SK-N-SH (cell line): Measurements from ENCODE around the gene RBM7.

Experiments
- CHD2 ChIP-seq: fragments of 150-350 bp; IDR thresholded peaks from 2 replicates; pipeline ENCODE4 v1.6.1; 2018; ENCODE audit warnings: low read length; ENCODE audit not compliant: partially characterized antibody
- EZH2phosphoT487 ChIP-seq: fragments of 200-600 bp; sonication (generic); IDR thresholded peaks from 2 replicates; pipeline ENCODE4 v1.6.1; 2017; ENCODE audit warnings: low read depth, mixed run types, mild to moderate bottlenecking, antibody characterized with exemption, moderate library complexity, borderline replicate concordance
- GABPA ChIP-seq: IDR thresholded peaks from 2 replicates; pipeline ENCODE4 v1.4.0; 2012; ENCODE audit warnings: low read depth, mild to moderate bottlenecking
- POLR2AphosphoS5 ChIP-seq: IDR thresholded peaks from 2 replicates; pipeline ENCODE4 v1.6.1; 2012; ENCODE audit warnings: low read depth, low read length
- RFX5 ChIP-seq: IDR thresholded peaks from 2 replicates; pipeline ENCODE4 v1.6.1; 2012; ENCODE audit warnings: mild to moderate bottlenecking, improper control_type of control experiment, low read length
- SIN3A ChIP-seq: IDR thresholded peaks from 2 replicates; pipeline ENCODE4 v1.6.1; 2012; ENCODE audit warnings: low read depth, mild to moderate bottlenecking, low read length, moderate library complexity, borderline replicate concordance
- TAF1 ChIP-seq: IDR thresholded peaks from 2 replicates; pipeline ENCODE4 v1.6.1; 2012; ENCODE audit warnings: low read depth, mild to moderate bottlenecking, low read length, moderate library complexity, borderline replicate concordance
- TF ChIP-seq, protein P1 (sequence below): IDR thresholded peaks from 2 replicates; pipeline ENCODE4 v1.6.1; 2012; ENCODE audit warnings: mild to moderate bottlenecking, low read depth, low read length, moderate library complexity
- TF ChIP-seq, protein P2 (sequence below): IDR thresholded peaks from 2 replicates; pipeline ENCODE4 v1.4.0; 2012; ENCODE audit warnings: low read depth, borderline replicate concordance
- TF ChIP-seq, protein P3 (sequence below): fragments of 200-600 bp; sonication (generic); IDR thresholded peaks from 2 replicates; pipeline ENCODE4 v1.6.1; 2017; ENCODE audit warnings: antibody characterized with exemption, mild to moderate bottlenecking, moderate library complexity
- TF ChIP-seq, protein P4 (sequence below): IDR thresholded peaks from 2 replicates; pipeline ENCODE4 v1.4.0; 2012; ENCODE audit warnings: low read depth, borderline replicate concordance

DNA sequence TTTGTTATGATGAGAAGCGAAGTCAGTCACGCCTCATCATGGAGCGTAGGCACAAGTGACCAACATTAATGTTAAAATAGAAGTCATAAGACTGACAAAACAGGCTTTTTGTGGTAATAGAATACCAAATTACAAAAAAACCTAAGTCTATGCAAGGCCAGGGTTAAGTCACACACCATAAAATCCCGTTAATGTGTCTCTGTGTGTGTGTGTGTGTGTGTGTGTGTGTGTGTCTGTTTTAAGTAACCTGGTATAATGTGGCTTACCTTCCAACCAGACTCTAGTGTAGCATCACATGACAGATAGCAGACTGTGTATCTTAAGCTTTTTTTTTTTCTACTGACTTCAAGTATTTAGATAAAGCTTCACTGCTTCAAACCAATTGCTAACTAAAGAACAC is 38.1 kb upstream of the RBM7 start:
- TF ChIP-seq, protein P1, sequence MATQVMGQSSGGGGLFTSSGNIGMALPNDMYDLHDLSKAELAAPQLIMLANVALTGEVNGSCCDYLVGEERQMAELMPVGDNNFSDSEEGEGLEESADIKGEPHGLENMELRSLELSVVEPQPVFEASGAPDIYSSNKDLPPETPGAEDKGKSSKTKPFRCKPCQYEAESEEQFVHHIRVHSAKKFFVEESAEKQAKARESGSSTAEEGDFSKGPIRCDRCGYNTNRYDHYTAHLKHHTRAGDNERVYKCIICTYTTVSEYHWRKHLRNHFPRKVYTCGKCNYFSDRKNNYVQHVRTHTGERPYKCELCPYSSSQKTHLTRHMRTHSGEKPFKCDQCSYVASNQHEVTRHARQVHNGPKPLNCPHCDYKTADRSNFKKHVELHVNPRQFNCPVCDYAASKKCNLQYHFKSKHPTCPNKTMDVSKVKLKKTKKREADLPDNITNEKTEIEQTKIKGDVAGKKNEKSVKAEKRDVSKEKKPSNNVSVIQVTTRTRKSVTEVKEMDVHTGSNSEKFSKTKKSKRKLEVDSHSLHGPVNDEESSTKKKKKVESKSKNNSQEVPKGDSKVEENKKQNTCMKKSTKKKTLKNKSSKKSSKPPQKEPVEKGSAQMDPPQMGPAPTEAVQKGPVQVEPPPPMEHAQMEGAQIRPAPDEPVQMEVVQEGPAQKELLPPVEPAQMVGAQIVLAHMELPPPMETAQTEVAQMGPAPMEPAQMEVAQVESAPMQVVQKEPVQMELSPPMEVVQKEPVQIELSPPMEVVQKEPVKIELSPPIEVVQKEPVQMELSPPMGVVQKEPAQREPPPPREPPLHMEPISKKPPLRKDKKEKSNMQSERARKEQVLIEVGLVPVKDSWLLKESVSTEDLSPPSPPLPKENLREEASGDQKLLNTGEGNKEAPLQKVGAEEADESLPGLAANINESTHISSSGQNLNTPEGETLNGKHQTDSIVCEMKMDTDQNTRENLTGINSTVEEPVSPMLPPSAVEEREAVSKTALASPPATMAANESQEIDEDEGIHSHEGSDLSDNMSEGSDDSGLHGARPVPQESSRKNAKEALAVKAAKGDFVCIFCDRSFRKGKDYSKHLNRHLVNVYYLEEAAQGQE, result no peak
- TF ChIP-seq, protein P2, sequence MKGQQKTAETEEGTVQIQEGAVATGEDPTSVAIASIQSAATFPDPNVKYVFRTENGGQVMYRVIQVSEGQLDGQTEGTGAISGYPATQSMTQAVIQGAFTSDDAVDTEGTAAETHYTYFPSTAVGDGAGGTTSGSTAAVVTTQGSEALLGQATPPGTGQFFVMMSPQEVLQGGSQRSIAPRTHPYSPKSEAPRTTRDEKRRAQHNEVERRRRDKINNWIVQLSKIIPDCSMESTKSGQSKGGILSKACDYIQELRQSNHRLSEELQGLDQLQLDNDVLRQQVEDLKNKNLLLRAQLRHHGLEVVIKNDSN, result no peak
- TF ChIP-seq, protein P3, sequence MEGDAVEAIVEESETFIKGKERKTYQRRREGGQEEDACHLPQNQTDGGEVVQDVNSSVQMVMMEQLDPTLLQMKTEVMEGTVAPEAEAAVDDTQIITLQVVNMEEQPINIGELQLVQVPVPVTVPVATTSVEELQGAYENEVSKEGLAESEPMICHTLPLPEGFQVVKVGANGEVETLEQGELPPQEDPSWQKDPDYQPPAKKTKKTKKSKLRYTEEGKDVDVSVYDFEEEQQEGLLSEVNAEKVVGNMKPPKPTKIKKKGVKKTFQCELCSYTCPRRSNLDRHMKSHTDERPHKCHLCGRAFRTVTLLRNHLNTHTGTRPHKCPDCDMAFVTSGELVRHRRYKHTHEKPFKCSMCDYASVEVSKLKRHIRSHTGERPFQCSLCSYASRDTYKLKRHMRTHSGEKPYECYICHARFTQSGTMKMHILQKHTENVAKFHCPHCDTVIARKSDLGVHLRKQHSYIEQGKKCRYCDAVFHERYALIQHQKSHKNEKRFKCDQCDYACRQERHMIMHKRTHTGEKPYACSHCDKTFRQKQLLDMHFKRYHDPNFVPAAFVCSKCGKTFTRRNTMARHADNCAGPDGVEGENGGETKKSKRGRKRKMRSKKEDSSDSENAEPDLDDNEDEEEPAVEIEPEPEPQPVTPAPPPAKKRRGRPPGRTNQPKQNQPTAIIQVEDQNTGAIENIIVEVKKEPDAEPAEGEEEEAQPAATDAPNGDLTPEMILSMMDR, result no peak
- TF ChIP-seq TAF1 (no peak), GABPA (no peak), RFX5 (no peak), EZH2phosphoT487 (no peak), POLR2AphosphoS5 (no peak), SIN3A (no peak), CHD2 (no peak)
- TF ChIP-seq, protein P4, sequence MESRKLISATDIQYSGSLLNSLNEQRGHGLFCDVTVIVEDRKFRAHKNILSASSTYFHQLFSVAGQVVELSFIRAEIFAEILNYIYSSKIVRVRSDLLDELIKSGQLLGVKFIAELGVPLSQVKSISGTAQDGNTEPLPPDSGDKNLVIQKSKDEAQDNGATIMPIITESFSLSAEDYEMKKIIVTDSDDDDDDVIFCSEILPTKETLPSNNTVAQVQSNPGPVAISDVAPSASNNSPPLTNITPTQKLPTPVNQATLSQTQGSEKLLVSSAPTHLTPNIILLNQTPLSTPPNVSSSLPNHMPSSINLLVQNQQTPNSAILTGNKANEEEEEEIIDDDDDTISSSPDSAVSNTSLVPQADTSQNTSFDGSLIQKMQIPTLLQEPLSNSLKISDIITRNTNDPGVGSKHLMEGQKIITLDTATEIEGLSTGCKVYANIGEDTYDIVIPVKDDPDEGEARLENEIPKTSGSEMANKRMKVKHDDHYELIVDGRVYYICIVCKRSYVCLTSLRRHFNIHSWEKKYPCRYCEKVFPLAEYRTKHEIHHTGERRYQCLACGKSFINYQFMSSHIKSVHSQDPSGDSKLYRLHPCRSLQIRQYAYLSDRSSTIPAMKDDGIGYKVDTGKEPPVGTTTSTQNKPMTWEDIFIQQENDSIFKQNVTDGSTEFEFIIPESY, result no peak
